Thyroid gland (tissue), 4 donors: ENCODE measurements around the gene VPS35. TPM values are rescaled to one million over a fixed set of nuclear protein-coding genes. Genes with fewer than 3 reads are reported as not detected.

ENCODE experiments used
- DNase-seq, 2 donors: peaks; one replicate each; pipeline ENCODE4 v3.0.0-alpha.2; 2019
- H3K27ac ChIP-seq, 3 donors: fragments of 200-600 bp; sonication (generic); 1 replicate in 2 of 3; 2 replicates in 1 of 3; pipeline ENCODE4 v1.5.1; 2016 to 2019; ENCODE audit warnings: mild to moderate bottlenecking in 1 of 3, moderate library complexity in 1 of 3
- H3K27me3 ChIP-seq: fragments of 200-600 bp; sonication (generic); one replicate; pipeline ENCODE4 v1.5.1; 2019
- H3K36me3 ChIP-seq, 2 donors: fragments of 200-600 bp; sonication (generic); one replicate each; pipeline ENCODE4 v1.5.1; 2016 to 2019
- H3K4me1 ChIP-seq, 2 donors: fragments of 200-600 bp; sonication (generic); one replicate each; pipeline ENCODE4 v1.5.1; 2017 to 2019
- H3K4me3 ChIP-seq, 3 donors: fragments of 200-600 bp; sonication (generic); replicated peaks in 1 of 3; 1 replicate in 2 of 3; 2 replicates in 1 of 3; pipeline ENCODE4 v1.5.1; 2016; ENCODE audit warnings: mild to moderate bottlenecking in 1 of 3
- H3K9me3 ChIP-seq: fragments of 200-600 bp; sonication (generic); one replicate; pipeline ENCODE4 v1.5.1; 2017
- CTCF ChIP-seq, 6 experiments: fragments of 200-600 bp in 3 of 6; fragments of 450-650 bp in 3 of 6; sonication (generic) in 3 of 6; IDR thresholded peaks; one replicate each; pipeline ENCODE4 v1.5.1; 2016 to 2019; ENCODE audit warnings: antibody characterized with exemption in 6 of 6, mild to moderate bottlenecking in 2 of 6, inconsistent platforms in 1 of 6, moderate library complexity in 1 of 6
- POLR2A ChIP-seq, 2 donors: fragments of 450-650 bp; IDR thresholded peaks; one replicate each; pipeline ENCODE4 v1.6.1; 2017; ENCODE audit warnings: antibody characterized with exemption in 2 of 2, mild to moderate bottlenecking in 2 of 2, moderate library complexity in 1 of 2
- WGBS, 2 donors: methylation state at CpG; one replicate each; pipeline ENCODE4 v1.1.5; 2017; 5-methylcytosine and 5-hydroxymethylcytosine counted together
- intact Hi-C: fragments of 100-400 bp; cut with DNase I; formaldehyde crosslinking; loops from one replicate; pipeline ENCODE4 v1.15.1; 2023
- total RNA-seq, 4 donors: library from RNA; depleted of rRNA; stranded (reverse); fragments of >200 nt; gene quantifications; one replicate each; pipeline ENCODE4 v1.2.3, GENCODE V29; 2016

VPS35 gene
- total RNA-seq, 4 donors from 2014 or later = 52.8 to 71.6 (median 62.6) TPM

- no peak for DNase-seq
- no peaks in the 10 kb centered on the region for H3K4me1 ChIP-seq
- no peak overlapping the region for H3K27ac ChIP-seq
- H3K4me3 ChIP-seq = no peak overlapping the region
- intact Hi-C loops = no loop called here
- 82 to 90% methylated on average over 13 of the region's 14 CpGs for WGBS, 2 donors
- no peaks in the 10 kb centered on the region for H3K36me3 ChIP-seq
- TF ChIP-seq CTCF (IDR thresholded peaks at IDR 0.05) = no peak
- no peak for TF ChIP-seq POLR2A (IDR thresholded peaks at IDR 0.05)
- no peaks in the 10 kb centered on the region for H3K27me3 ChIP-seq
- H3K9me3 ChIP-seq = no peaks in the 10 kb centered on the region
These were observed 39.8 kb upstream of the VPS35 start for GRCh38 chr16:46728806-46729205.

- Histone ChIP-seq H3K4me3 (no peak overlapping the region), H3K4me1 (no peaks in the 10 kb centered on the region), H3K27ac (no peak overlapping the region), H3K27me3 (no peaks in the 10 kb centered on the region), H3K9me3 (no peaks in the 10 kb centered on the region), H3K36me3 (no peaks in the 10 kb centered on the region)
- WGBS, 2 donors = 95 to 98% methylated on average over 9 of the region's 9 CpGs
- intact Hi-C loops = no loop called here
- DNase-seq = no peak
- TF ChIP-seq POLR2A (IDR thresholded peaks at IDR 0.05) (no peak), CTCF (IDR thresholded peaks at IDR 0.05) (no peak)
These were observed 38.7 kb upstream of the VPS35 start for GRCh38 chr16:46727630-46728029.

DNA sequence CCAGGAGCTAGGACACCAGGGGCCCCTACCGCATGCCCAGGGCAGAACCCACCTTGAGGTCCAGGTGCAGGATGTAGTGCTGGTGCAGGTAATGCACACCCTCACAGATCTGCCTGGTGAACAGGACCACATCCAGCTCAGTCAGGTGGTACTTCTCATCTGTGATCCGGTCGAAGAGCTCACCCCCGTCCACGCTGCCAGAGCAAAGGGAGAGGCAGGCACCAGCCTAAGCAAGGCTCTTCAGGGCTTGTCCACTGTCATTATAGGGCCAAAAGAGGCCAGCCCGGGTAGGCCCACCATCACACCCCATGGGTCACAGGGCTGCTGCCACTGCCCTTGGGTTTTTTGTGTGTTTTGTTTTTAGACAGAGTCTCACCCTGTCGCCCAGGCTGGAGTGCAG lies 38.2 kb upstream of the VPS35 start:
- Histone ChIP-seq H3K36me3 (no peaks in the 10 kb centered on the region), H3K4me3 (no peak overlapping the region), H3K9me3 (no peaks in the 10 kb centered on the region), H3K4me1 (no peaks in the 10 kb centered on the region), H3K27me3 (no peaks in the 10 kb centered on the region), H3K27ac (no peak overlapping the region)
- intact Hi-C loops = no loop called here
- TF ChIP-seq POLR2A (IDR thresholded peaks at IDR 0.05) (no peak), CTCF (IDR thresholded peaks at IDR 0.05) (no peak)
- no peak for DNase-seq
- WGBS, 2 donors = 84 to 86% methylated on average over 2 to 7 of the region's 7 CpGs

GRCh38 chr16:46721885-46722284 lies 32.9 kb upstream of the VPS35 start:
- Histone ChIP-seq H3K36me3 (no peaks in the 10 kb centered on the region), H3K27ac (no peak overlapping the region), H3K9me3 (no peaks in the 10 kb centered on the region), H3K4me3 (no peak overlapping the region), H3K4me1 (no peaks in the 10 kb centered on the region), H3K27me3 (no peaks in the 10 kb centered on the region)
- DNase-seq = no peak
- 71 to 85% methylated on average over 4 of the region's 4 CpGs for WGBS, 2 donors
- intact Hi-C loops = no loop called here
- no peak for TF ChIP-seq CTCF (IDR thresholded peaks at IDR 0.05)

GRCh38 chr16:46720619-46721018 lies 31.6 kb upstream of the VPS35 start:
- 98 to 100% methylated on average over 2 of the region's 2 CpGs for WGBS, 2 donors
- intact Hi-C loops = no loop called here

More at GRCh38 chr16:46720619-46721018, 31.6 kb upstream of the VPS35 start:
- Histone ChIP-seq H3K9me3 (no peaks in the 10 kb centered on the region), H3K36me3 (no peaks in the 10 kb centered on the region), H3K27me3 (no peaks in the 10 kb centered on the region), H3K4me3 (no peak overlapping the region), H3K27ac (no peak overlapping the region), H3K4me1 (no peaks in the 10 kb centered on the region)
- no peak for TF ChIP-seq POLR2A (IDR thresholded peaks at IDR 0.05)
- TF ChIP-seq CTCF (IDR thresholded peaks at IDR 0.05) = no peak
- no peak for DNase-seq
